Activated CD8-positive, alpha-beta memory T cell treated with anti-CD3 and anti-CD28 coated beads, Interleukin-2, amount 50 U/mL, for 4 hours (primary cell): Measurements from ENCODE around the gene VSIG4.
A peak's percentile ranks its signal among the peaks of the same experiment; 100 is the strongest.
"Not testable (repeated sequence)": the region's sequence is repeated elsewhere in the genome, so short reads cannot be mapped to it uniquely, and the experiment has no call there.

Experiments
- DNase-seq: peaks from one replicate; pipeline ENCODE4 v3.0.0-alpha.2; 2020

VSIG4 gene

DNA sequence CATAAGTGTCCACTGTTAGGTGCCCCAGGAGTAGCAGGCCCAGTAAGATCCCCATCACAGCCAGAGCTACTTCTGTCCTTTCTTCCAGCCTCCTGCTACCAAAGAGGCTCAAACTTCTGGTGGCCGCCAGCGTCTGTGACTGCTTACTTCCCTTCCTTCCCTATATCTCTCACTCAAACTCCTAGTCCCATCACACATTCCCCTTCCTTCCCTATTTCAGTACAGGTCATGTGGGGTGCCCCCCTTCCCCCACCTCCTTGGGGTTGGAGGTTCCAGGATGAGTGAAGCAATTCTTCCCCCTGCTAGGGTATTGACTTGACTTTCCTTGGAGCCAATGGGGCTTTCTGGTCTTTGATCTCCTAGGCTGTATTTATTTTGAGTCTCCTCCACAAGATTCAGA, at the start of gene VSIG4:
Gene VSIG4, minus strand, starts transcription at position 137 of the 400 bp plus-strand sequence. Its CDS starts 82 bp downstream, at position 55.
- DNase-seq, result no peak

- no peak for DNase-seq
Measured at GRCh38 chrX:66076801-66077200, 36.9 kb upstream of the VSIG4 start.

- DNase-seq, result peak; percentile 31
Measured at GRCh38 chrX:66074920-66075879, 35.3 kb upstream of the VSIG4 start.

GRCh38 chrX:66071126-66071525, 31.2 kb upstream of the VSIG4 start:
- no peak for DNase-seq

GRCh38 chrX:66064261-66064660, 24.4 kb upstream of the VSIG4 start:
- no peak for DNase-seq

DNA sequence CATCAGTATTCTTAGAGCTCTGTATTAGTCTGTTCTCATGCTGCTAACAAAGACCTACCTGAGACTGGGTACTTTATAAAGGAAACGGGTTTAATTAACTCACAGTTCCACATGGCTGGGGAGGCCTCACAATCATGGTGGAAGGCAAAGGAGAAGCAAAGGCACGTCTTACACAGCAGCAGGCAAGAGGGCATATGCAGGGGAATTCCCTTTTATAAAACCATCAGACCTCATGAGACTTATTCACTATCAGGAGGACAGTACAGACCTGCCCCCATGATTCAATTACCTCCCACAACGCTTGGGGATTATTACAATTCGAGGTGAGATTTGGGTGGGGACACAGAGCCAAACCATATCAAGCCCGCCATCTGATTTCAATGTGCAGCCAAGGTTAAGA, 17.1 kb upstream of the VSIG4 start:
- not testable (repeated sequence) for DNase-seq

GRCh38 chrX:66054978-66055377, 15.1 kb upstream of the VSIG4 start:
- no peak for DNase-seq

- DNase-seq, result no peak
Measured at GRCh38 chrX:66053414-66053813, 13.5 kb upstream of the VSIG4 start.

DNA sequence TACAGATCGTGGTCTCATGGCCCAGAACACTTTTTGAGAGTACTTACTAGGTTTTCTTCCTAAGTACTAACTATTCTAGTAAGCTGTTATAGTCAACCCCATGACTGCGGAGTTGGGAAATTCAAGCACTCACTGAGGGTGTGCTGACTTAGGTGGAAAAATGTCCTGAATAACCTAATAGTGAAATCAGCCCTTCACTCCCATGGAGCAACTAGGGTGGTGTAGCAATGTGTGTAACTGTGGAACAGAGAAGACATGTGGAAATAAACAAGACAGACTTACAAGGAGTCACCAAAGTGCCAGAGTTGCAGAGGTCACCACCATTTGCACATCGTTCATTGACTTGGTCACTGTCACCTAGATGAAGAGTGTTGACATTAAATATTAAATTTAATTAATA, 12.1 kb upstream of the VSIG4 start:
- no peak for DNase-seq

GRCh38 chrX:66050140-66050569, 10.3 kb upstream of the VSIG4 start:
- no peak for DNase-seq

DNA sequence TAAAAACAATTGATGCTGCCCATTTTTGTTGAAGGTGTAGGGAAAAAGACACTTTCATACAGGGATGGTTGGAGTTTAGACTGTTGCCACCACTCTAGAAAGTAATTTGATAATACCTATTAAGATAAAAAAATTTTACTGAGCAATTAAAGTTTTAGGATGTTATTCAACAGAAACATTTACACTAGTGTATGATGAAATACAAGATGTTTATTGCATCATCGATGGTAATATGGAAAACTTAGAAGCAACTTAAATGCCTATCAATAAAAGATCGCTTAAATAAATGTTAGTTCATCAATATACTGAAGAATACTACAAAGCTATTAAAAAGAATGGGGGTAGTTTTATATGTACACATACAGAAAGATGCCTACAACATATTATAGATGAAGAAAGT, 9.2 kb upstream of the VSIG4 start:
- DNase-seq, result no peak

DNA sequence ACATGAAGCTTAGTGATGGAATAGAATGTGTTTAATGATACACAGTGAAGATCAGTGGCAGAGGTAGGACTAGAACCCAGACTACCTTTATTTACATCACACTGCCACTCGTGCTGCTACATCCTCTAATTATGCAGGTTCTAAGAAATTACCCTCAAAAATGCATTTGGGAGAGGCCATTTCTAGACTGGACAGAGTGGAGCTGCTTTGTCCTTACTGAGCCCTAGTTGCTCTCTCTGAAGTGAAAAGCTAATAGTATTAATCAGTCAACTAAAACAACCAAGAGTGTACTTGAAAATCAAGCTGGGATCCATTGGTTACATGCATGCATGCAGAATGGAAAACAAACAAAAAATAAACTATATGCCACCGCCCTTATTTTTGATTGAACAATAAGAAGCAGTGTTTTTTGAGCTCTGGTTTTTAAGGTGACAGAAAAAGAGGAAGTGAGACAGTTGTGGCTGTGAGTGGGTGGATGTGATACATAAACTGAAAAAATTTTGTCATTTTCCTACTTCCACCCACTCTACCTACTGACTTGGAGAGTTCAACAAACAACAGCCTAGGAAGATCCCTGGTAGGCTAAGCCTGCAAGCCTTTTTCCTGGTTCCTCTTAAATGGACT, 6.8 kb upstream of the VSIG4 start:
- DNase-seq, result no peak

GRCh38 chrX:66045894-66046293, 6.0 kb upstream of the VSIG4 start:
- no peak for DNase-seq

DNA sequence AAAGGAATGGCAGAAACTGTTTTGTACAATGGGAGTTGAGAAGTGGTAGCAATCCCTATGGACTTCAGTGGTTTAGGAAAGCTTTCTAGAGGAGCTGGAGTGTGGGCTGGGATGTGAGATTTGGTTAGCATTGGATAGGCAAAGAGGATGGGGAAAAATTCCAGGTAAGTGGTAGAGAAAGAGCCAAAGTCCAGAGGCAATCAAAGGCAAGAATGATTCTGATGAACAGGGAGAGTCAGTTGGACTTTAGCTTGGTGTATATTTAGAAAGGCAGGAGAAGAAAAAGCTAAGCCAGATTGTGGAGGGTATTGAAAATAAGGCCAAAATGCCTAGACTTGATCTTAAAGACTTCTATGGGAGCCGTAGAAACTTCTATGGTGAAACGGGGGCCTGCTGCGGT, 3.7 kb upstream of the VSIG4 start:
- DNase-seq, result no peak

DNA sequence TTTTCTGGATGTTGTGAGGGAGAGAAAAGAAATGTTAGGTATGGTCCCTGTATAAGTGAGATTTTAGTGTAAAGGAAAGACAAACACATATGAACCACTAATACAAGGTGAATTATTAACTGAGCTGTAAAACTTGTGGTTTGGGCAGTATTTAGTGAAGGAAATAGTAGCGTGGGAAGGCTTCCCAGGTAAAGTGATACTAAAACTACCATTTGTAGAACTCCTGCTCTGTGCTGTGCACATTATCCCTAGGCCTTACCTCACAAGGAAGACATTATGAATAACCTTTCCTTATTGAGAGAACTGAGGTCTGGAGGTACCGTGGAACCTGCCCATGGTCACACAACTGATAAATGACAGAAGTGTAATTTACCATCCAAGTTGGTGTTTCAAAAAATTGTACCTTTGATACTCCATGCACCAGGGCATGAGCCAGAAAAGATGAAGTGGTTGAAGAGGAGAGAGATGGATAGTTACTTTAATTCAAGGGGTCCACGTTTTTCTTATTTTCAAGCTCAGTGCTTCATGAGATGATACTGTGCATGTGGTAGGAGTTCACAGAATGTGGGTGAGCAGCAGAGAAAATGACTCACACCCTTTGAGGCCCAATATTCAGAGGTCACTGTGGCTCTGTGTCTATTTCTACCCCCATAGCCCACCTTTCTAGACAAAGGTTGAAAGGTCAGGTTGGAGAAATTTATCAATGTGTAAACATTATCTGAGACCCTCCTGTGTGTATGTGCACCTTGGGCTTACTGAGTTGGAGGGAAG, 2.6 kb upstream of the VSIG4 start:
- DNase-seq, result no peak

DNA sequence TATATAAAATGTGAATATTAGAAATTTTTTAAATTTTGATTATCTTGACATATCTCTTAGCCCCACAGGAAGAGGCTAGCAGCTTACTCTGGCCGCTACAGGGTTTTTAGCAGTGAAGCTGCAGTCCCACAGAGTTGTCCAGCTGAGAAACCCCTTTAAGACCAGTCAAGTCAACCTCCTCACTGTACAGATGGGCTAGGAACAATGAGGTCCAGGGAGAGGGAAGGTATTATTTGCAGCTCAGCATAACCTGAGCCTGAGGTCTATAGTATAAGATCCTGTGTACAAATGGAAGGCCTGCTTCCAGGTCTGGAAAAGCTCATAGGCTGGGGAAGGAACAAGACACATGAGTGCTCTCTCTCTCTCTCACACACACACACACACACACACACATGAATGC, 1.8 kb downstream of the VSIG4 start:
- no peak for DNase-seq

DNA sequence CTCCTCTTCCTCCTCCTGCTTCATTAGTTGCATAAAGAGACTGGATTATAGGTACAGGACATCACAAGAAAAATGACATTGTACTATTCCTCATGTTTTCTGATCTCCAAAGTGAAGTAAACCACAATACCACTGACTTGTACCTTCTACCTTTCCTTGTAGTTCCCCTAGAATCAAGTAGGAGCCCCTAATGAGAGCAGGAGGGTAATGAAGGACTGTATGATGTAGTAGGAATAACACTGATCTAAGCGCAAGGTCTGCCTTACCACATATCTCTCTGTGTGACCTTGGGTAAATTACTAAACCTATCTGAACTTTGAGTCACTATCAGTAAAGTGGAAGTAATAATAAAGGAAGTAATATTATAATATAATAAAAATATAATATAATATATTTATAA, 3.6 kb downstream of the VSIG4 start:
- no peak for DNase-seq

DNA sequence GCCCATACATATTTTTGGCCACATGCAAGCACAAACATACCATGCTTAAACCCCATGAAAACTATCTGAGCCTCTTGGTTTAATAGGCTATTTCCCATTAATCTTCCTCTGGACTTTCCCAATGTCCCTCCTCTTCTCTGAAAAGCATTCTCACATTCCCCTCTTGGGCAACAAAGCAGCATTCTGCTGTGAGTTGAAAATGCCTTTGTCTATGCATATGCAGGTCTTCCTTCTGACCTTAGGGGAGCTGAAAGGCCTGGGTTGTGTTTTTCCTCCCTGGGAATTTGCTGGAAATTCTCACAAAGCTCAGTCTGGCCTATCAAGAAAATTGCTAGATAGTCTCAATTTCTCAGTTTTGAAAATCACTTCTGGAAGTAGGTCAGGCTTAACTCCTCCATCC, 4.2 kb downstream of the VSIG4 start:
- no peak for DNase-seq

GRCh38 chrX:66030505-66031317, 9.2 kb downstream of the VSIG4 start:
- no peak for DNase-seq

DNA sequence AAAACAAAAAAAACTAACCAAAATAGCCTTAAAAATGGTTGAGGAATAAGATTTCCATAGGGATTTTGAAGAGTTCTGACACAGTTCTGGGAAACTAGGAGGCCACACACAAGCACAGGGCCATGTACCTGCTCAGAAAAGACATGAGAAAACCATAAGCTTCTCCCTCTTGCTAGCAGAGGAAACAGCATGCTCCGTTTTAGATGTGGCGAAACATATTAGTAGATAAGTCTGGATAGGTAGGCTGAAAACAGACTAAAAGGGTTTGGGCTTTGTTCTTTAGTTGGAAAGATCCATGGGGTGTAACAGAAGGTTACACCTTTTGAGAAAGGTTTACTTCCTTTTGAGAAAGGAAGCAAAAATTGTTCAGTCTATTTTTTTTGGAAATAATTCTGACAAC, 10.9 kb downstream of the VSIG4 start:
- DNase-seq, result no peak

DNA sequence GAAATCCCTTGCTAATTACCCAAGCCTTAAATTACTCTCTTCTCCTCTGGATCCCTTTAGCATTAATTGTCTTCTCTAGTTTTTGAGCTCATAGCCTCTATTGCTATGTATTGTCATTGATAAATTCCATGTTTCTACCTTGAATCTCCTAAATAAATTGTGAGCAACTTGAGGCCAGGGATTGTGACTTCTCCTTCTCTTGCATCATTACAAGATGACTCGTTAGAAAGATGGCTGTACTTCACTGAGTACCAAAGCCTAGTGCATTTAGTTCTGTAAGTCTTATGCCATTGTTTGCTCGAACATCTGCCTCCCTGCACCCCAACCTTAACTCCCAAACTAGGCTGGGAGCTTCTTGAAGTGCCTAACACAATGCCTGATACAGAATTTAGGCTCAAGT, 15.3 kb downstream of the VSIG4 start:
- no peak for DNase-seq

- no peak for DNase-seq
Measured at GRCh38 chrX:66024092-66024467, 15.8 kb downstream of the VSIG4 start.
